Lung (tissue), 12 donors: ENCODE data around the gene STAG1. TPM values are rescaled to one million over a fixed set of nuclear protein-coding genes. Genes with fewer than 3 reads are reported as not detected.
A peak's percentile ranks its signal among the peaks of the same experiment; 100 is the strongest.

ENCODE experiments used
- ATAC-seq: fragments of 200-7000 bp; cut with Tn5 transposase; one replicate; pipeline ENCODE4 v1.9.1; 2020; ENCODE audit warnings: moderate number of reproducible peaks; ENCODE audit not compliant: insufficient read depth, low FRiP score
- DNase-seq, 3 donors: peaks; one replicate each; pipeline ENCODE4 v3.0.0-alpha.2; 2013 to 2017
- H3K27ac ChIP-seq, 2 donors: one replicate each; pipeline ENCODE4 v1.5.1; 2013; ENCODE audit warnings: mild to moderate bottlenecking in 2 of 2, moderate library complexity in 2 of 2, control low read depth in 1 of 2, inconsistent platforms in 1 of 2, low read depth in 1 of 2, low read length in 1 of 2
- H3K27me3 ChIP-seq, 3 donors: one replicate each; pipeline ENCODE4 v1.5.1; 2013; ENCODE audit warnings: low read length in 2 of 3; ENCODE audit not compliant: control insufficient read depth in 3 of 3, insufficient read depth in 3 of 3
- H3K36me3 ChIP-seq, 4 donors: one replicate each; pipeline ENCODE4 v1.5.1; 2013; ENCODE audit warnings: low read length in 4 of 4, mild to moderate bottlenecking in 1 of 4, moderate library complexity in 1 of 4; ENCODE audit not compliant: control insufficient read depth in 4 of 4, insufficient read depth in 4 of 4
- H3K4me1 ChIP-seq, 5 donors: one replicate each; pipeline ENCODE4 v1.5.1; 2013; ENCODE audit warnings: low read length in 5 of 5, mild to moderate bottlenecking in 2 of 5, moderate library complexity in 1 of 5; ENCODE audit not compliant: control insufficient read depth in 5 of 5, insufficient read depth in 5 of 5
- H3K4me3 ChIP-seq: one replicate; pipeline ENCODE4 v1.5.1; 2013; ENCODE audit warnings: mild to moderate bottlenecking, control low read depth, moderate library complexity
- H3K9ac ChIP-seq, 2 donors: one replicate each; pipeline ENCODE4 v1.5.1; 2013; ENCODE audit warnings: low read length in 2 of 2, control low read depth in 1 of 2; ENCODE audit not compliant: insufficient read depth in 1 of 2
- H3K9me3 ChIP-seq, 4 donors: one replicate each; pipeline ENCODE4 v1.5.1; 2013; ENCODE audit warnings: low read length in 3 of 4, mild to moderate bottlenecking in 1 of 4, moderate library complexity in 1 of 4; ENCODE audit not compliant: control insufficient read depth in 4 of 4, insufficient read depth in 3 of 4
- CTCF ChIP-seq: IDR thresholded peaks from 2 replicates; pipeline ENCODE4 v1.5.1; 2012; ENCODE audit warnings: mild to moderate bottlenecking; ENCODE audit errors: control extremely low read depth, extremely low read depth
- WGBS, 2 donors: extraction: QIAGEN DNeasy Blood & Tissue Kit; methylation state at CpG; one replicate each; pipeline ENCODE4 v1.1.7; 2013; 5-methylcytosine and 5-hydroxymethylcytosine counted together
- polyA plus RNA-seq, 2 donors: library from polyadenylated mRNA; stranded (reverse); fragments of 200-250 nt; gene quantifications; one replicate each; pipeline ENCODE4 v1.2.1, GENCODE V29; 2013
- total RNA-seq, 2 donors: library from RNA; depleted of rRNA in 1 of 2; stranded (reverse); fragments of >200 nt in 1 of 2; gene quantifications; one replicate each; pipeline ENCODE4 v1.2.1, GENCODE V29; 2014 to 2021
- donor health status: control.
- donor health status: control.
- donor health status: Bipolar disorder and iron deficiency.
- donor health status: healthy.
- donor health status: DM: yes; HTN: yes; CAD: no.

Gene STAG1
- total and polyA plus RNA-seq, 4 donors: 8.1 to 90.0 (median 20.5) TPM

GRCh38 chr3:136730595-136731273 lies 21.4 kb downstream of the STAG1 start:
- Histone ChIP-seq H3K9me3 (no peaks in the 10 kb centered on the region), H3K27ac (no peak overlapping the region), H3K36me3 (peaks cover 0 to under 1% (median 0%) of the 10 kb centered on the region in 4 donors), H3K27me3 (no peaks in the 10 kb centered on the region), H3K4me1 (peaks cover 0 to 32% (median 6%) of the 10 kb centered on the region in 5 donors), H3K9ac (no peak overlapping the region), H3K4me3 (no peak overlapping the region)
- no peak for TF ChIP-seq CTCF
- no peak for ATAC-seq
- DNase-seq: no peak

GRCh38 chr3:136728918-136729317 lies 23.3 kb downstream of the STAG1 start:
- ATAC-seq: no peak
- H3K27ac ChIP-seq: no peak overlapping the region
- 58 to 69% methylated on average over 6 of the region's 6 CpGs for WGBS, 2 donors

DNA sequence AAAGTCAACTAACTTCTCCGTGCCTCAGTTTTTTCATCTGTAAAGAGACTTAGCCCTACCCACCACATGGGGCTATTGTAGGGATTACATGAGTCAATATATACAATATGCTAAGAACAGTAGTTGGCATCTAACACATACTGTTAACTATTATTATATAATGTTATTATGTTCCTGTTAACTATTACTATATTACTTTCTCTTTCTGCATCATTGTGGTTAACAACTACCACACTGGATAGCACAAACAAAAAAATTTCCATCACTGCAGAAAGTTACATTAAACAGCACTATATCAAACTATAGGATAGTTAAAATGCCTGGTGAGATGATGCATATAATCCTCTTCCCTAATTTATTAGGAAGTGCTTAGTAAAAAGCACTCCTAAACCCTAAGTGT lies 23.7 kb downstream of the STAG1 start:
- H3K27ac ChIP-seq: no peak overlapping the region
- no peaks in the 10 kb centered on the region for H3K27me3 ChIP-seq
- no peak for TF ChIP-seq CTCF
- no peak for ATAC-seq
- no peak for DNase-seq
- no peak overlapping the region for H3K9ac ChIP-seq
- H3K36me3 ChIP-seq: no peaks in the 10 kb centered on the region
- peaks cover 2 to 33% (median 4%) of the 10 kb centered on the region in 5 donors for H3K4me1 ChIP-seq
- no peak overlapping the region for H3K4me3 ChIP-seq
- no peaks in the 10 kb centered on the region for H3K9me3 ChIP-seq
- 83 to 89% methylated on average over 1 of the region's 1 CpG for WGBS, 2 donors

More at GRCh38 chr3:136728918-136729317, 23.3 kb downstream of the STAG1 start:
- H3K36me3 ChIP-seq: no peaks in the 10 kb centered on the region
- TF ChIP-seq CTCF: no peak
- peaks cover 2 to 33% (median 4%) of the 10 kb centered on the region in 5 donors for H3K4me1 ChIP-seq
- no peaks in the 10 kb centered on the region for H3K9me3 ChIP-seq
- no peak overlapping the region for H3K4me3 ChIP-seq
- DNase-seq: peak in 2 of 3 donors; percentile 26 to 38
- H3K9ac ChIP-seq: peak overlapping the region in 1 of 2 donors; percentile 20
- H3K27me3 ChIP-seq: no peaks in the 10 kb centered on the region
